NCI-H1092 treated with DMSO at 0.1 percent for 48 hours (cell line): ENCODE data around the gene IQSEC1.

Experiments used
- DNase-seq: peaks from one replicate; lab custom pipeline; 2025; lab: John Stamatoyannopoulos, UW

Gene IQSEC1

DNA sequence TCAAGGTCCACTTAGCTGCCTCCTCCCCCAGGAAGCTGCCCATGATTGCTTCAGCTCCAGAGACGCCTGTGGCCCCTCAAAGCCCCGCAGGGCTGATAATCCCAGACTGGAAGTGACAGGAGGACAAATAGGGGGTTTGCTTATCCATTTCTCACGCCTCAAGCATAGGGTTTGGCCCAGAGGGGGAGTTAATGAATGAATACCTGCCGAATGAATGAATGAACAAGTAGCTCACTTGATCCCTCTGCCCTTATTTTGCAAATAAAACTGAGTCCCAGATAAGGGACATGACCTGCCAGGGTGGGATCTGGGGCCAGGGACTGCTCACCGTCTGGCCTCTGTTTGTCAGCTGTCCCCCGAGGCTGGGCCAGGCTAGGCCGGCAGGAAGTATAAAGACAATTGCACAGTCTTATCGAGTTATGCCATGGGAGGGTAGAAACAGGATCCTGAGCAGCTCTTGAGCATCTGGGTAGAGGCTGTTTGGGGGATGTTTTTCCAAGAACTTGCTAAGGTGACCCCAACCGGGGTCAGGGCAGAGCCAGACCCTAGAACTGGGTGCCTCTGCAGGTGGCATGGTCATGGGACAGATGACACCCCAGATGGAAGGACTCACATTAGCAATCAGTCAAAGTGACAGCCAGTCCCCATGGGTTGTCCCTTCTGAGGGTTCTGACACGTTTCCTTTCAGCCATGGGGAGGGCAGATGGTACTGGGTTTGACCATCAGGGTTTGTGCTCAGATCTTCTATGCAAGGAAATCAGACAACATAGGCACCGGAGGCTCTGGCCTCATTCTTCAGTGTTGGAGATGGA, 45.0 kb downstream of the IQSEC1 start:
- DNase-seq = no peak

DNA sequence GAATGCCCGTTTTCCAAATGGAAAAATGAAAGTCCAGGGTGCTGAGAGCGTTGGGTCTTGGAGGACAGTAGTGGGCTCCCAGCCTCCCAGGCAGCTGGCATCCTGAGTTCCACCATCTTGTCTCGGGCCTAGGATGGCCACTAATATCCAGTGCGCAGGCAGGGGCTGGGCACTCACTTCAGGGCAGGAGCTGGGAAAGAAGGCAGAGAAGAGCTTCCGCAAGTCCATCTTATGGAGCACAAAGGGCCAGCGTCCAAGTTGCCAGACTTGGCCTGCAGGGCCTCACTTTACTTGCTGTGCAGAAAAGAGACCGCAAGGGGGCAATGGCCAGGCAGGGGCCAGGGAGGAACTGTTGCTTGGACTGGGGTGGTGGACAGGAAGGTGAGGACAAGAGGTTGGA, 46.1 kb downstream of the IQSEC1 start:
- no peak for DNase-seq

DNA sequence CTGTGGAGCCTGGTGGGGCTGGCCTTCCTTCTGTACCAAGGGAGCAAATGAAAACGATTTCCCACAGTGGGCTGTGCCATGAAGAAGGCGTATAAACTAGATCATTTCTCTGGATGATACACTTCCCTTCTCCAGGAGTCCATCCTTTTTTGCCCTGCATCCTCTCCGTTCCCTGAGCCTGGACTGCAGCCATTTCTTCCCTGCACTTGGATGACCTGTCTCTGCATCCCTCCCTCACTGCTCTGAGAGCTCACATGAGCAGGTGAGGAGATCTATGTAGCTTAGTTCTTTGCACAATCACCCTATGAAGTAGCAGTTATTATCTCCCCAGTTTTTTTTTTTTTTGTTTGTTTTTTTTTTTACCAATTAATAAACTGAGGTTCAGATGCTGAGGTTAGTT, 46.7 kb downstream of the IQSEC1 start:
- no peak for DNase-seq

DNA sequence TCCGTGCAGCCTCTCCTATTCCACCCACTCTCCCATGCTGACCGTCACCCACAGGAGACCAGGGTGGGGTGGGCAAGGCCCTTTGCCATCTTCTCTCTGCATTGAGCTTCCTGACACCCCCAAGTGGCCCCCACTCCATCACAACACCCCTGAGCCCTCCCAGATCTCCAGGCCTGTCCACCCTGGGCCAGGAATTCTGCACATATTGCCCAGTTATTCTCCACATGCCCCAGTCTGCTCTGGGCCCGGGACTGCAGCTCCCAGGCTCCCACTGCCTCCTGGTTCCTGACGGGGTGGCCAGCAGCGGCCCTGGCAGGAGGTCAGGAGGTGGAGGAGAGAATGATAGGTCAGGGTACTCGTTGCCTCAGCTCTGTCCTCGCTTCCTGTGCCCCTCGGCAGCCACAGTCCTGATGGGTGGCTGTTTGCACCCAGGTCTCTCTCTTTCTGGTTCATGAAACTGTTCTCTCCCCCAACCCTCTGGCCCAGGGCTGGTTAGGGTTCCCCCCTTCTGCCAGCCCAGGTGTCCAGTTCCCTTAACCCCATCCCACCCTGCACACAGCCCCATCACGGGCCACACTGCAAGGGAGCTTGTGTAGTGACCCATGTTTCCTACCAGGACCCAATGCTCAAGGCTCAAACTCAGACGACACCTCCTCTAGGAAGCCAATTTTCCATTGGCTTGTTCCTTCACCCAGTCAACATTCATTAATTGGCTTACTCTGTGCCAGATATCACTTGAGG, 47.3 kb downstream of the IQSEC1 start:
- no peak for DNase-seq

DNA sequence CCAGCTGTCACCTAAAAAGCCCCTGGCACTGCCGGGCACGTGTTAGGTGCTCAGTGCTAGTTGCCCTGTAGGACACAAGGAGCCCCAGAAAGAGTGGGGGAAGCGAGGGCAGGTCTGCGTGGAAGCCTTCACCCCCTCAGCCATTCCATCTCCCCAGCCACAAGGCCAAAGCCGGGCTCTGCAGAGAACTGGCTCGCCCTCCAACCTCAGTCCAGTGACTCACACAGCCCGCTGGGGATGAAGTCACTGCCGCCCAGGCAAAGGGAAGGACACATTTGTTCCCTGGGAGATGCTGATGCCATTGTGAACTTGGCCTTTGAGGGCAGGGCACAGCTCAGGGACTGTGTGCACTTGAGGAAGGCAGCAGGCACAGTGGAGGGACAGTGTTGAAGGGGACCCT, 48.1 kb downstream of the IQSEC1 start:
- no peak for DNase-seq

DNA sequence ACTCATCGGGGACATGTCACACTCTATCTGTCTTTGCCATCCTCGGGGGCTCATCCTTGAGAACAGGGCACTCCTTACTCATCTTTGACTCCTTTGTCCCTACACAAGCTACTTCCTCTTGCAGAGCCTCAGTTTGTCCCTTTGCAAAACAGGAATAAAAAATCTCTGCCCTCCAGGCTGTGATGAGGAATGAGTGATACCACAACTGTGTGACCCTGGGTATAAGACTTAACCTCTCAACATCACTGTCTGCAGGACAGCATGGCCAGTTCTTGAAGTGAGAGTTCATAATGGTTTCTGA, 48.5 kb downstream of the IQSEC1 start:
- no peak for DNase-seq

DNA sequence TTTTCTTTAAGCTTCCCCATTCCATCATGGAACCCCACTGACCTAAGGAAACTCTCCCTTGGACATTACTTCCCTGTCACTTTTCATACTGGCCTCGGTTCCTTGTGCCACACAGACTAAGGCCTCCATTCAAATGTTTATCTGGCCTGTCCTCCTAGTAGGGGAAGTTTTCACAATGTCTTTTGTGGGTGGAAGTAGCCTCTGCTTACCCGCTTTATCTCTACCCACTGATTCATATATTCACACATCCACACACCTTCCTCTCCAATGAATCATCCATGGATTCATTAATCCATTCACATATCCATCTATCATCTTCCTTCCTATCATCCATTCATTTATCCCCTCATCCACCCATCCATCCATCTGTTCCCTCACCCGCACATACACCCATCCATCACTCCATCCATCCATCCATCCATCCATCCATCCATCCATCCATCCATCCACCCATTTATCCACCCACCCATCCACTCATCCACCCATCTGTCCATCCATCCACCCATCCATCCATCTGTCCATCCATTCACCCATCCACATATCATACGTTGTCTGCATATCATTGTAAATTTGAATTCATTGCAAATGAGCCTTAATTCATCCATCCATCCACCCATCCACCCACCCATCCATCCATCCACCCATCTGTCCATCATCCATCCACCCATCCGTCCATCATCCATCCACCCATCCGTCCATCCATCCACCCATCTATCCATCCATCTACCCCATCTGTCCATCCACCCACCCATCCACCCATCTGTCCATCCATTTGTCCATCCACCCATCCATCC, 49.1 kb downstream of the IQSEC1 start:
- no peak for DNase-seq

DNA sequence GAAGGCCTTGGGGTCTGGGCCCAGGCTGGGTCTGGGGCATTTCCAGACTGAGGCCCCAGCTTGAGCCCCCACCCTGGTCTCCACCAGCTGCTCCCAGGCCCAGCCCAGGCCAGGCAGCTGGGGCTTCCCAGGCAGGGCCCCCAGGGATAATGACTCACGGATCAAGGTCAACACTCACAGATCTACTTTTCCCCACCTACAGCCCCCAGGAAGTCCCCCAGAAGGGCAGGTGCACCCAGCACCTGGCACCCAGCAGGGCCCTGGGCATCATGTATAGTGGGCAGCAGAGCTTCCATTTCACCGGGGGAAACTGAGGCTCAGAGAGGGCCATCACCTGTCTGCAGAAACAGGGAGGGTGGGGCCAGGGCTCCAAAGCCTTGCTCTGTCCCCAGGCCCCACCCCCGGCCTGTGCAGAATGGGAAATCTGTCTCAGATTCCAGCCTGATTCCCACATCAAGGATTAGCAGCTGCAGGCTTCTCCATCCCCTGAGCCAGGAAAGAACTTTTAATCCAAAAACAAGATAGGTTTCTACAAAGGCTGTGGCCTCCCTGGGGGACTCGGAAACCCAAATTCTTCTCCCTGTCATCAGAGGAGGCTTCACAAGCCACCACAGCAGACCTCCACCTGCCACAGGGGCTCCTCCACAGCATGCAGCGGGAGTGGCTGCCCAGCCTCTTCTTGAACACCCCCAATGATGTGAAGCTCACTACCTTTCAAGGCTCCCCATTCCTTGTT, 49.8 kb downstream of the IQSEC1 start:
- DNase-seq = peak; percentile 31

DNA sequence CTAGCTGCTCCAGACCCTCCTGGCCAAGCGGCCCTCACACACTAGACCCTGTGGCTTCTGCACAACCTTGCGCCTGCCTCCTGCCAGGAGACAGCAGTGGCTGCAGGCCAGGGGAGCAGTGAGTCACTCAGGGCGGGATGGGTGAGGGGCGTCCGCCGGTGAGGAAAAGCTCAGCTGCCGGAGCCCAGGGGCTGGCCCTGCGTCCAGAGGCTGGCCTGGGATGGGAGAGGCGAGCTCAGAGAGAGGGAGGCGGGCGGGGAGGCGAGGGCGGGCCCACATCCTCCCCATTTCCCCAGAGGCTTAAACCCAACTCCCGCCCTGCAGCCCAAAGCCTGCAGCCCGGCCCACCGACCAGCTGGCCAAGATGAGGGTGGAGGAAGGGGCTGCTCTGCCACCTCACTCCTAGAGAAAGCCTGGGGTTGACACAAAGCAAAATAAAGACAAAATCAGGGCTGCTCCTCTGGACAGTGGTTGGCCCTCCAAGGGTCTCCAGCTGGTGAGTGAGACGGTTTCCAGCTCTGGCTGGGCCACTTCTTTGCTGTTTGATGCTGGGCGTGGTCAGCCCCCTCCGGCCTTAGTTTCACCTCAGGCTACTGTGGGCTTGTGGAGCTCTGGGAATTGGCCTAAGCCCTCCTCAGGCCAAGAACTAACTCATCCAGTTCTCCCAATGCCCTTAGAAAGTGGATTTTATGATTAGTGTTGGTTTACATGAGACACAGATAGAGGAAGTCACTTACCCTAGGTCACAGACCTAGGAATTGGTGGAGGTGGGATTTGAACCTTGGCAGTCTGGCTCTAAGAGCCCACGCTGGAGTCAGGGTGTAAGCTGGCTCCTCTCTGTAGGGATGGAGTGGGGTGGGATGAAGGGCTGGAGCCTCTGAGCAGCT, 50.6 kb downstream of the IQSEC1 start:
- peak; percentile 28 for DNase-seq

DNA sequence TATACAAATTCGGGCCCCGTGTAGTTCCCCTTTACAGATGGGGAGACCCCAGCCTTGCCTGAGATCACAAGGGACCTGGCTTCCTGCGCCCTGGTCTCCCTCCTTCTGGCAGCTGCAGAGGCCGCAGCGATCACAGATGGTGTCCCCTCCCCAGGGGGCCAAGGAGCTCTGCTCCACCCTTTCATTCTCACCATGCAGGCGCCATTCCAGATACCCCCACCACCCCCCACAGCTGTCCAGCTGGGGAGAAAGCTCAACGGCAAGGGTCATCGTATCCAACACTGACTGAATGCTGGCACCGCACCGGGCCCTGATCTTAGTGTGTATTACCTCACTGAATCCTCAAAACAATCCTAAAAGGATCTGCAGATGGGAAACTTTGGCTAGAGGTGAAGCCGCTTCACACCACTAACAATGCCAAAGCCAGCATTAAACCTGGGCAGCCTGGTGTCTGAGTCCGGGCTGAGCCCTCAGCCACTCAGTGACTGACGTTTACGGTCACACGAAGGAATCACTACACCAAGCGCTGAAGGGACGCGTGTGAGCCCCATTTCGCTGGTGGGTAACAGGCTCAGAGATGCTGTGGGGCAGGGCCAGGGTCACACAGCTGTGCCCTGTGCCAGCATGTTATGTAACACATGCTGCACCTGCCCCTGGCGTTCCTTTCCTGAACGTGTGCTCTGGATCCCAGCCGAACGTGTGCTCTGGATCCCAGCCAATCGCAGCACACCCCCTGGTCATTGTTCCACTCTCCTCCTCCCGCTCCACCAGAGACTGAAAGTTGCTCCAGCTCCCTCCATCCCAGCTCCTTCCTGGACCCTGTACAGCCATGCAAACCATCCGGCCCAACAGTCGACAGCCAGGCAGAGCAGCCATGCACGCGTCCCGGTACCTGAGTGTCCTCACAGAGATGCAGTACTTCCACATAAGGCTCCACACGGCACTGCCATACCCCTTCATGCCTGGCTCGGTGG, 51.8 kb downstream of the IQSEC1 start:
- DNase-seq = peak; percentile 67

DNA sequence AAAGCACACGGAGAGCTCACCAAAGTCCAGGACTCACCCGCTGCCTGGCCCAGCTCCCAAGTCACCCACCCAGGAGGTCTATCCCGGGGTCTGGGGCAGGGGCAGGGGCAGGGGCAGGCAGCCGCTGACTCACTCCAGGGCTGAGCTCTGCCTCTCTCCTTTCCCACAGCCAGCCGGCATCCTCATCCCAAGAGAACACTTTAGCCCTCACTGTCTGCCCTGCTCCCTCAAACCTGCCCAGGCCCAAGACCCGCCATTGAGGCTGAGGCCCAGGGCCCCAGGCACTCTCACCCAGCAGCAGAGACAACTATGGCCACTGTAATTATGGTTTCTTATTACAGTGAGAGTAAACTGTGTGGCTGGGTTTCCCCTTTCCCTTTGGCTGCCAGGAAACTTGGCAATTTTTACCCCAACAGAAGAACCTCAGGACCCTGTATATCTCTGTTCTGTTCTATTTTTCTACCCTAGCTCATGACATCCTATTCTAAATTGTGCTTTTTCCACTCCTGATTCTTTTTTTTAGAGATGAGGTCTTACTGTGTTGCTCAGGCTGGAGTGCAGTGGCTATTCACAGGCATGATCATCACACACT, 53.0 kb downstream of the IQSEC1 start:
- peak; percentile 5 for DNase-seq

DNA sequence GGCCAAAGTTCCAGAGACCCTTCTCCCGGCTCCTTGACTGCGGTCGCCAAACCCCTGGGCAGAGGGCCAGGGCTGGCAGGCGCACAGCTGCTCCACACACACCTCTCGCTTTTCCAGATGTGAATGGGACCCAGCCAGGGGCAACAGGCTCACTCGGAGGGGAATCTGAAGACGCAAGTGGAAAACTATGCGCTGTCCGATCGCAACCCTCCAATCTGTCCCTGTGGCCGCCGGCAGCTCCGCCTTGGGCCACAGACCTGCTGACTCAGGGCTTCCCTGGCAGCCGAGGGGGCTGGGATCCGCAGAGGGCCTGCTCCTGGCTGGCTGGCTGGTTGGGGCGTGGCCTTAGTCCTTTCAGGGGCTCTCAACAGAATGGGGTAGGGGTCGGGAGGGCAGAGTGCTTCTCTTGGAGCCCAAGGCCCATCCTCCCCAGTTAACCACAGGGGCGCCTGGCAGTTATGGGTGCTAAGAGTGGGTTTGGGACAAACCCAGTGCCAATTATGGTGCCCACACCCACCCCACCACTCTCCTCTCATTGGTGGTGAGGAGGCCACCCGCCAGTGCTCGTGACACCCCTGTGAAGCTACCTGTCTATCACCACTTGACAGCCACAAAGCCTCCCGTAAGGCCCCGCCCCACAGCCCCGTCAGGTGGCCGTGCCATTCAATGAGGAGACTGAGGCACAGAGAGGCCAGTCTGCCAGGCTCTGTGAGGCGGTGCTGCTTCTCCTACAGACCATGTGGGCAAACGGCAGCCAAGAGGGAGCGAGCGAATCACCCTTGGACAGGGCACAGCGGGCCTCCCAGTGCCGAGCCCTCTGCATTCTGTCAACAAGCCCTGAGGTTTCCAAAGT, 53.8 kb downstream of the IQSEC1 start:
- DNase-seq = peak; percentile 52

DNA sequence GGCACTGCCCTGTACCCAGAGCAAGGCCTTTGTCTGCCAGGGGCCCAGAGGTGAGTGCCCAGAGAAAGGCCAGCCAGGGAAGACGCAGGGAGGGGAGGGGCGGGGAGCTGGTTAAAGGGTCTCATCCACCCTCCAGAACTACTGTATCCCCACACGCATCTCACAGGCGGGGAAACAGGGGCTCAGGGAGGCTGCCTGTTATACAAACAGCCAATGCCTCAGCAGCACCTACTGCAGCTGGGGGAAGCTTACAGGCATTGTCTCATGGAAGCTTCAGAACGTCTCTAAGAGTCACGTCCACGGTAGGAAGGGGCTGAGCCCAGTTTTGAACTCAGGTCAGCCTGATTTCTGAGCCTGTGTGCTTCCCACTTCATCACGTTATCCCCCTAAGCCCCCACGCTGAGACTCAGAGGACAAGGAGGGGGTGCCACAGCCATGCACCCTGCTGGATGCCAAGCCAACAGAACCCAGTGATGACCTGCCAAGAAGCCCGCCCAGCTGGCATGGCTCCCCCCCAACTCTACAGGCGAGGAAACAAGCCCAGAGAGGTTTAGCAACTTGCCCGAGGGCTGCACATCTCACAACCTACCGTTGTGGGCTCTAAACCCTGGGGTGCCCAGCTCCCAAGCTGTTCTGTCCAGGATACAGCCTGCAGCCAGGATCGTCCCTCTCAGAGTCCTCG, 54.5 kb downstream of the IQSEC1 start:
- DNase-seq = peak; percentile 52

DNA sequence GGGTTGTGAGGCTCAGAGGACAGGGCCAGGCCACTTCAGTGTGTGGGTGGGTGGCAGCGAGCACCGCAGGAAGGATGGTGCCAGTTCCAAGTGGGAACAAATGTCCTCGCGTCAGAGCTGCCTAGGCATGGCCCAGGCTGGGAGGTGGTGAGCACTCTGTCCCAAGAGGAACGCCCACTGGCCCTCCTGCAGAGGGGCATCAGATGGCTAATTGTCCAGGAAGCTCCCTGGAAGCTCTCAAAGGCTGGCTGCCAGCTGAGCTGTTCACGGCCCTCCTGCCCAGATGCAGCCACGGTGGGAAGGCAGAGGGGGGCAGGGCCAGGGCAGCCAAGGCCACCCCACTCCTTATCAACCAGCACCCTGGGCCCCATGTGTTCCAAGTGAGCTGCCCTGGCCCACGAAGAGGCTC, 55.2 kb downstream of the IQSEC1 start:
- DNase-seq = peak; percentile 77

DNA sequence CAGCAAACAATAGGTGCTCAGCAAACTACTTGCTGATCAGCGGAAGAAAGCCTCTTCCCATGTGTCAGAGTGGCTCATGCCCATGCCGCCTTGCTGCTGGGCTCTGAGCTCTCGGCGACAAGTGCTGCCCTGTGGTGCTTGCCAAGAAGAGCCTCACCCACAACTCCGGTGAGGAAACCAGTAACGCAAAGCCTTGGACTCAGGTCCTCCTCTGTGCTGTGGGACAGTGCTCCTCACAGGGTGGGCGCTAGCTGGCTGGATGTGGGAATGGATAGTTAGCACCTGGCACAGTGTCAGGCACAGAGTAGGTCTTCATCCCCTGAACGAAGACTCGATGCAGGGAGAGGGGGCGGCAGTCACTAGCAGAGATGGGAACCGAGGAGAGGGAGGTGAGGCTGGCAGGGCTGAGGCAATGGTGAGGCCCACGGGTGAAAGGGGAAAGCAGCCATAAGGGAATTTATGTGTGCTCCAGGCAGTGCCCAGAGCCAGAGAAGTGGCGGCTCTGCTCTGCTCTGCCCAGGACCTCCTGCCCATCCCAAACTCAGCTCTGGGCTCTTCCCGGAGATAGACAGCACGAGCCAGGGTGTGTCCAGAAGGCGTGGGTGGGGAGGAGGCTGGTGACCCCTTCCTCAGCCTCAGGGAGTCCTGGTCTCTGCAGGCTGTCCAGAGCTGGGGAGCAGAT, 55.7 kb downstream of the IQSEC1 start:
- DNase-seq = no peak

DNA sequence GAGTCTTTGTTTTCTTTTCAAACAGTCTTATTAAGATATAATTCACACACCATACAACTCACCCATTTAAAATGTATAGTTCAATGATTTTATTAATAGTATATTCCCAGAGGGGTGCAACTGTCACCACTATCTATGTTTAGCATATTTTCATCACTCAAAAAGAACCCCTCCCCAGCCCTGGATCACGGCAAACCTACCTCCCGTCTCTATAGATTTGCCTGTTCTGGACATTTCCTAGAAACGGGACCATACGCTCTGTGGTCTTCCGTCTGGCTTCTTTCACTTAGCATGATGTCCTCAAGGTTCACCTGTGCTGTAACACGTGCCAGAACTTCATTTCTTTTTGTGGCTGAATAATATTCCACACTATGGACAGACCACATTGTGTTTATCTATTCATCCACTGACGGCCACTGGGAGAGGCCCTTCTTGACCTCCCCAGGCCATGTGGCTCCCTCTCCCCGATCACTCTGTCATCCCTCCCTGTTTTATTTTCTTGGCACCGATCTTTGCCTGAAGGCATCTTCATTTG, 56.4 kb downstream of the IQSEC1 start:
- DNase-seq = no peak

DNA sequence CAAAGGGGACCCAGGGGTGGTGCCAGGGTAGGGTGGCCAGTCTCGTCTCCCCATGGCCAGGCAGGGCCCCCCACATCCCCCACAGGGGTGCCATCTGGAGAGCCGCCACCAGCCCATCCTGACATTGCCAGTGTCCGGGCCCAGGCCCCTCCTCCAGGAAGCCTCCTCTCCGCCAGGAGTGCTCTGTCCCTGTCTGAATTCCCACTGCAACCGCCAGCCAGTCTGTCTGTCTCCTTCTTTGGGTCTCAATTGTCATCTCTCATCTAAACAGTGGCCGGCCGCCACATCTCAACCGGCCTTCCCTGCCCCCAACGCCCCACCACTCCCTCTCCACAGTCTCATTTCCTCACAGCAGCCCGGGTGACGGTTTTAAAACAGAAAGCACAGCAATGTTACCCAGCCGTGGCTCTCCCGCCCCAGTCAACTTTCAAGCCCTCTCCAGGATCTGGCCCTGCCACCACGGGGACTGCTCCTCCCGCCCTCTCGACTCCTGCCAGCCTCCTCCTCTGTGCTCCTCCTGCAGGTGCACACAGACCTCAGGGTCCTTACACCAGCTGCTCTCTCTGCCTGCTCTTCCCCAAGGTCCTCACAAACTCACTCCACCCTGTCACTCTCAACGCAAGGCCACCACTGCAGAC, 57.0 kb downstream of the IQSEC1 start:
- DNase-seq = peak; percentile 63
